ENCODE measurements around the gene DENND4B.

Gene DENND4B

GRCh38 chr1:153944005-153944826 is 2.3 kb downstream of the DENND4B start:
- no peak for DNase-seq

- no peak for DNase-seq
These were observed 3.6 kb downstream of the DENND4B start for GRCh38 chr1:153942766-153943549.

- no peak for DNase-seq
These were observed 4.4 kb downstream of the DENND4B start for GRCh38 chr1:153941826-153942725.

GRCh38 chr1:153940756-153941155 is 5.8 kb downstream of the DENND4B start:
- DNase-seq = no peak

- DNase-seq = no peak
These were observed 7.0 kb downstream of the DENND4B start for GRCh38 chr1:153939476-153939875.

- DNase-seq = no peak
These were observed 7.5 kb downstream of the DENND4B start for GRCh38 chr1:153938996-153939395.

- DNase-seq = no peak
These were observed 9.2 kb downstream of the DENND4B start for GRCh38 chr1:153937331-153937730.

- no peak for DNase-seq
These were observed 10.3 kb downstream of the DENND4B start for GRCh38 chr1:153936011-153936802.

- no peak for DNase-seq
These were observed 11.8 kb downstream of the DENND4B start for GRCh38 chr1:153934746-153935145.

- DNase-seq = no peak
These were observed 12.6 kb downstream of the DENND4B start for GRCh38 chr1:153933955-153934354.

GRCh38 chr1:153933430-153933829 is 13.1 kb downstream of the DENND4B start:
- no peak for DNase-seq

GRCh38 chr1:153932156-153933131 is 14.1 kb downstream of the DENND4B start:
- DNase-seq = no peak

- DNase-seq = no peak
These were observed 16.3 kb downstream of the DENND4B start for GRCh38 chr1:153929981-153930948.

- DNase-seq = no peak
These were observed 17.1 kb downstream of the DENND4B start for GRCh38 chr1:153929426-153929825.

GRCh38 chr1:153928791-153929341 is 17.7 kb downstream of the DENND4B start:
- no peak for DNase-seq

GRCh38 chr1:153928245-153928644 is 18.3 kb downstream of the DENND4B start:
- no peak for DNase-seq

- DNase-seq = no peak
These were observed 20.1 kb downstream of the DENND4B start for GRCh38 chr1:153926405-153926804.

GRCh38 chr1:153922972-153923925 is 23.3 kb downstream of the DENND4B start, which contains the start of gene GATAD2B:
GATAD2B (minus strand) TSS chr1:153922972; CDS start chr1:153828347, 94,625 bp downstream.
- peak; percentile 99 for DNase-seq
